Panc1 (cell line): Measurements from ENCODE around the gene BTN3A1. TPM values are rescaled to one million over a fixed set of nuclear protein-coding genes. Genes with fewer than 3 reads are reported as not detected.

Experiments used
- ATAC-seq: fragments of 200-7000 bp; cut with Tn5 transposase; 2 replicates; pipeline ENCODE4 v1.9.1; 2020; ENCODE audit warnings: mild to moderate bottlenecking, moderate library complexity
- BruUV-seq: library from RNA; stranded (reverse); fragments of 400-500 nt; replicated peaks from 2 replicates; lab custom pipeline; 2021; lab: Mats Ljungman, UMichigan
- CTCF ChIA-PET: fragments of 300-600 bp; sonication (Branson Sonifier 250); formaldehyde crosslinking; loops from one replicate; lab custom pipeline; 2022; ENCODE audit warnings: antibody characterized with exemption; lab: Charles Lee
- POLR2A ChIA-PET: fragments of 300-600 bp; sonication (Branson Sonifier 250); formaldehyde crosslinking; loops from one replicate; lab custom pipeline; 2022; ENCODE audit warnings: antibody characterized with exemption; lab: Charles Lee
- DNase-seq: peaks from one replicate; pipeline ENCODE4 v3.0.0-alpha.2; 2010; ENCODE audit warnings: low read depth, low spot score
- H3K27ac ChIP-seq: 2 replicates; pipeline ENCODE4 v1.5.1; 2011; ENCODE audit warnings: mild to moderate bottlenecking, low read length, inconsistent platforms
- H3K27me3 ChIP-seq: fragments of 200-500 bp; sonication (Bioruptor generic); 2 replicates; pipeline ENCODE4 v1.6.0; 2014; ENCODE audit warnings: low read length, inconsistent platforms; ENCODE audit not compliant: control insufficient read depth, insufficient read depth
- H3K36me3 ChIP-seq: fragments of 200-500 bp; sonication (Bioruptor generic); 2 replicates; pipeline ENCODE4 v1.5.1; 2014; ENCODE audit warnings: inconsistent platforms, mild to moderate bottlenecking, low read length, moderate library complexity; ENCODE audit not compliant: control insufficient read depth, insufficient read depth
- H3K4me1 ChIP-seq: 2 replicates; pipeline ENCODE4 v1.5.1; 2011; ENCODE audit warnings: inconsistent platforms, mild to moderate bottlenecking, low read length, moderate library complexity; ENCODE audit not compliant: control insufficient read depth, insufficient read depth
- H3K4me3 ChIP-seq, 2 experiments: 2 replicates each; pipeline ENCODE4 v1.5.1; 2011 to 2012; ENCODE audit warnings: low read depth in 2 of 2, low read length in 2 of 2, mild to moderate bottlenecking in 2 of 2, inconsistent platforms in 1 of 2, moderate library complexity in 1 of 2
- H3K9me3 ChIP-seq: fragments of 200-500 bp; sonication (Bioruptor generic); 2 replicates; pipeline ENCODE4 v1.5.1; 2014; ENCODE audit warnings: low read depth, mild to moderate bottlenecking, inconsistent platforms, low read length, moderate library complexity; ENCODE audit not compliant: control insufficient read depth, insufficient read depth
- POLR2AphosphoS5 ChIP-seq: IDR thresholded peaks from 2 replicates; pipeline ENCODE4 v1.6.1; 2012; ENCODE audit warnings: mild to moderate bottlenecking, low read depth, low read length, moderate library complexity
- REST ChIP-seq, 2 experiments: IDR thresholded peaks; 2 replicates each; pipeline ENCODE4 v1.6.1; 2011 to 2012; ENCODE audit warnings: low read depth in 2 of 2, control low read depth in 1 of 2, low read length in 1 of 2, mild to moderate bottlenecking in 1 of 2, moderate library complexity in 1 of 2; ENCODE audit not compliant: insufficient read depth in 1 of 2
- SIN3A ChIP-seq: IDR thresholded peaks from 2 replicates; pipeline ENCODE4 v1.6.1; 2012; ENCODE audit warnings: low read depth, mild to moderate bottlenecking, low read length, moderate library complexity, borderline replicate concordance; ENCODE audit not compliant: insufficient read depth
- TCF7L2 ChIP-seq: IDR thresholded peaks from 2 replicates; pipeline ENCODE4 v1.6.1; 2011; ENCODE audit warnings: mild to moderate bottlenecking, low read depth, low read length, inconsistent platforms
- in situ Hi-C: cut with HindIII; loops from 2 replicates; pipeline ENCODE4 v1.10.0; 2016; ENCODE audit warnings: low sequenced_read_pairs, low pct_unique_long_range_greater_than_20kb
- intact Hi-C: fragments of 100-400 bp; cut with micrococcal nuclease; formaldehyde crosslinking; loops from one replicate; pipeline ENCODE4 v1.10.0; 2022; ENCODE audit not compliant: unreplicated experiment
- total RNA-seq: library from RNA; stranded (reverse); gene quantifications from one replicate; pipeline ENCODE4 v1.2.1, GENCODE V29; 2021; ENCODE audit not compliant: unreplicated experiment
- TF ChIP-seq, protein P1 (sequence below): fragments of 450-650 bp; IDR thresholded peaks from 2 replicates; pipeline ENCODE4 v1.5.1; 2017; ENCODE audit warnings: mild to moderate bottlenecking

Gene BTN3A1
- total RNA-seq, 1 experiment from 2014 or later = 5.0 TPM

- Histone ChIP-seq H3K4me1 (no peaks in the 10 kb centered on the region), H3K4me3 (no peak overlapping the region), H3K27me3 (no peaks in the 10 kb centered on the region), H3K9me3 (no peaks in the 10 kb centered on the region), H3K36me3 (no peaks in the 10 kb centered on the region), H3K27ac (no peak overlapping the region)
- intact Hi-C loops (no loop called here), in situ Hi-C loops (no loop called here)
- no peak for DNase-seq
- no TSS peak for BruUV-seq
- TF ChIP-seq TCF7L2 (no peak), REST (IDR thresholded peaks at IDR 0.05; ENCODE audit: insufficient read depth in 1 of 2, low read depth in 2 of 2, low read length in 1 of 2) (no peak), POLR2AphosphoS5 (no peak), SIN3A (no peak)
- TF ChIP-seq, protein P1, sequence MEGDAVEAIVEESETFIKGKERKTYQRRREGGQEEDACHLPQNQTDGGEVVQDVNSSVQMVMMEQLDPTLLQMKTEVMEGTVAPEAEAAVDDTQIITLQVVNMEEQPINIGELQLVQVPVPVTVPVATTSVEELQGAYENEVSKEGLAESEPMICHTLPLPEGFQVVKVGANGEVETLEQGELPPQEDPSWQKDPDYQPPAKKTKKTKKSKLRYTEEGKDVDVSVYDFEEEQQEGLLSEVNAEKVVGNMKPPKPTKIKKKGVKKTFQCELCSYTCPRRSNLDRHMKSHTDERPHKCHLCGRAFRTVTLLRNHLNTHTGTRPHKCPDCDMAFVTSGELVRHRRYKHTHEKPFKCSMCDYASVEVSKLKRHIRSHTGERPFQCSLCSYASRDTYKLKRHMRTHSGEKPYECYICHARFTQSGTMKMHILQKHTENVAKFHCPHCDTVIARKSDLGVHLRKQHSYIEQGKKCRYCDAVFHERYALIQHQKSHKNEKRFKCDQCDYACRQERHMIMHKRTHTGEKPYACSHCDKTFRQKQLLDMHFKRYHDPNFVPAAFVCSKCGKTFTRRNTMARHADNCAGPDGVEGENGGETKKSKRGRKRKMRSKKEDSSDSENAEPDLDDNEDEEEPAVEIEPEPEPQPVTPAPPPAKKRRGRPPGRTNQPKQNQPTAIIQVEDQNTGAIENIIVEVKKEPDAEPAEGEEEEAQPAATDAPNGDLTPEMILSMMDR = no peak
- ChIA-PET POLR2A (no interaction called here), CTCF (no interaction called here)
- no peak for ATAC-seq
Measured at GRCh38 chr6:26380256-26380655, 21.8 kb upstream of the BTN3A1 start.

- ChIA-PET CTCF (no interaction called here), POLR2A (no interaction called here)
- ATAC-seq = no peak
- Histone ChIP-seq H3K9me3 (no peaks in the 10 kb centered on the region), H3K36me3 (no peaks in the 10 kb centered on the region), H3K4me1 (no peaks in the 10 kb centered on the region), H3K27ac (no peak overlapping the region), H3K4me3 (no peak overlapping the region), H3K27me3 (no peaks in the 10 kb centered on the region)
- BruUV-seq = no TSS peak
- intact Hi-C loops (no loop called here), in situ Hi-C loops (no loop called here)
- TF ChIP-seq, protein P1 = no peak
- TF ChIP-seq TCF7L2 (no peak), POLR2AphosphoS5 (no peak), SIN3A (no peak), REST (IDR thresholded peaks at IDR 0.05; ENCODE audit: insufficient read depth in 1 of 2, low read depth in 2 of 2, low read length in 1 of 2) (no peak)
- DNase-seq = no peak
Measured at GRCh38 chr6:26382121-26382520, 20.0 kb upstream of the BTN3A1 start.
